8988T (cell line): ENCODE measurements around the gene EMC8.
"Not testable (repeated sequence)": the region's sequence is repeated elsewhere in the genome, so short reads cannot be mapped to it uniquely, and the experiment has no call there.

ENCODE experiments used
- DNase-seq: peaks from one replicate; pipeline ENCODE4 v3.0.0; 2011

The EMC8 gene

GRCh38 chr16:85799497-85800320 is at the start of gene EMC8, which contains the start of gene COX4I1:
TSS of gene EMC8 (minus strand) at chr16:85799544. CDS start at chr16:85799295, 249 bp downstream.
TSS of gene COX4I1 (plus strand) at chr16:85799695. CDS start at chr16:85801206, 1,511 bp downstream.
- peak; percentile 97 for DNase-seq

GRCh38 chr16:85848986-85849385 is 49.6 kb upstream of the EMC8 start:
- DNase-seq = no peak

GRCh38 chr16:85847681-85848601 is 48.6 kb upstream of the EMC8 start:
- DNase-seq = no peak

GRCh38 chr16:85847036-85847435 is 47.7 kb upstream of the EMC8 start:
- DNase-seq = no peak

GRCh38 chr16:85846461-85846860 is 47.1 kb upstream of the EMC8 start:
- DNase-seq = no peak

- DNase-seq = no peak
Observed at GRCh38 chr16:85845266-85845665, 45.9 kb upstream of the EMC8 start.

- no peak for DNase-seq
Observed at GRCh38 chr16:85844786-85845185, 45.4 kb upstream of the EMC8 start.

- no peak for DNase-seq
Observed at GRCh38 chr16:85844169-85844481, 44.8 kb upstream of the EMC8 start.

GRCh38 chr16:85843471-85844168 is 44.3 kb upstream of the EMC8 start:
- DNase-seq = no peak

GRCh38 chr16:85842848-85843247 is 43.5 kb upstream of the EMC8 start:
- no peak for DNase-seq

GRCh38 chr16:85842435-85842834 is 43.1 kb upstream of the EMC8 start:
- no peak for DNase-seq

GRCh38 chr16:85840801-85841200 is 41.5 kb upstream of the EMC8 start:
- DNase-seq = no peak

- no peak for DNase-seq
Observed at GRCh38 chr16:85840395-85840794, 41.1 kb upstream of the EMC8 start.

GRCh38 chr16:85839681-85840240 is 40.4 kb upstream of the EMC8 start:
- no peak for DNase-seq

GRCh38 chr16:85838876-85839585 is 39.7 kb upstream of the EMC8 start:
- DNase-seq = no peak

- DNase-seq = no peak
Observed at GRCh38 chr16:85838381-85838780, 39.0 kb upstream of the EMC8 start.

GRCh38 chr16:85837654-85838053 is 38.3 kb upstream of the EMC8 start:
- DNase-seq = not testable (repeated sequence)

- DNase-seq = no peak
Observed at GRCh38 chr16:85836706-85837582, 37.6 kb upstream of the EMC8 start.

GRCh38 chr16:85835956-85836705 is 36.8 kb upstream of the EMC8 start:
- DNase-seq = no peak

GRCh38 chr16:85835227-85835751 is 35.9 kb upstream of the EMC8 start:
- DNase-seq = no peak
